ENCODE measurements around the gene SYNJ2BP. TPM values are rescaled to one million over a fixed set of nuclear protein-coding genes. Genes with fewer than 3 reads are reported as not detected.

Gene SYNJ2BP
- total and polyA plus RNA-seq, 9 of the 15 experiments (the other 6 are each of a cell fraction or from before 2014, with no cell fraction given): 1.8 to 4.6 (median 3.3) TPM

DNA sequence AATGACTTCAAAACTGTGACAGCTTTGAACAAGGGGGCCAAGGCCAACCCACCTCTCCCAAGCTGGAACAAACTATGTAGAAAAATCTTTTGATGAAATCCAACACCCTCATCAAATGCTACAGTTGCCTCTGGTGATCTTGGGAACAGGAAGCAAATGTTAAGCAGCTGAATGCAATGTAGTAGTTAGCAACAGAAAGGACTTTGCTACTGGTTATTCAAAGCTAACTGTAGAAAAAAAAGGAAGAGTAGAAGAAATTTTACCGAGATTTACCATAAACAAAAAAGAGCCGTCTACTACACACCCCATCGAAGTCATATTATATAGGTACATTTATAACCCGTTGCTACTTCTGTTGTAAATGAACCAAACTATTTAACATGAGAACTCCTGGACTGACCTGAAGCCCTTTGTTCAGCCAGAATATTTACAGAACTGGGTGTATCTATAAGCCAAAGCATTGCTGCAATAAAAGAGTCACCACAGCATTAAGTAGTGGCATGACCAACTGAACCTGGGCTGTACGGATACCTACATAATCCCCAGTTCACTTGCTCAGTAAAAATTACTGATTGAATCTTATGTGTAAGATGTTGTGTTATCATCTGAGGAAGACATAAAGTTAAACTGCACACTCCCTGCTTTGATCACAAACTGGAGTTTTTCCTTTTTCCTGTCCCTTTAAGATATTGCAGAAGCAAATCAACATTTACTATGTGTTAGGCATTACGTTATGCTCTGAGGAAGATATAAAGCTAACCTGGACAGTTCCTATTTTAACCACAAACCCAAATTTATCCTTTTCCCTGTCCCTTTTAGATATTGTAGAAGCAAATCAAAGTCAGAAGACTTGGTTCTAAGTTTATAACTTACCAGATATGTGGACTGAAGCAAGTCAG is 25.1 kb downstream of the SYNJ2BP start:
- Histone ChIP-seq H3K9me1 (ENCODE audit: control insufficient read depth, insufficient read depth, low read length) (no peaks in the 10 kb centered on the region), H3K4me3 (no peak overlapping the region), H3K9me3 (replicated peaks; ENCODE audit: control insufficient read depth, insufficient read depth, low read depth, low read length) (no peaks in the 10 kb centered on the region), H3K36me3 (ENCODE audit: control insufficient read depth, insufficient read depth, low read length) (no peaks in the 10 kb centered on the region), H3K4me2 (ENCODE audit: insufficient read depth, low read length) (no peak overlapping the region), H2AFZ (ENCODE audit: low read depth, low read length) (no peak overlapping the region), H3K27me3 (ENCODE audit: control insufficient read depth in 2 of 2, insufficient read depth in 2 of 2, low read length in 2 of 2) (no peaks in the 10 kb centered on the region), H3K9ac (ENCODE audit: insufficient read depth in 1 of 2, low read depth in 2 of 2, low read length in 2 of 2) (no peak overlapping the region), H3K27ac (ENCODE audit: extremely low read depth, low read depth, low read length) (no peak overlapping the region), H3K79me2 (ENCODE audit: control insufficient read depth, insufficient read depth, low read length) (no peaks in the 10 kb centered on the region), H3K4me1 (replicated peaks in 1 of 2; ENCODE audit: control insufficient read depth in 2 of 2, insufficient read depth in 2 of 2, low read length in 2 of 2) (no peaks in the 10 kb centered on the region), H4K20me1 (replicated peaks; ENCODE audit: control insufficient read depth, insufficient read depth, low read length) (no peaks in the 10 kb centered on the region)
- FAIRE-seq (no peak), DNase-seq (ENCODE audit: extremely low read depth in 1 of 4, low spot score in 3 of 4) (no peak), ATAC-seq (no peak)
- ChIA-PET POLR2A (no interaction called here), CTCF (ENCODE audit: low intra/inter-chr PET ratio) (no interaction called here)
- in situ Hi-C loops (cut with MboI): no loop called here
- BruUV-seq (replicated peaks): no TSS peak
- intact Hi-C loops (cut with micrococcal nuclease): no loop called here
- WGBS (ENCODE audit: insufficient coverage, low coverage, missing lambda C conversion rate): 4% methylated on average over 6 of the region's 6 CpGs
- TF ChIP-seq ZNF431 (CRISPR knock-in tag; IDR thresholded peaks at IDR 0.05) (no peak), ARID3A (IDR thresholded peaks at IDR 0.05; ENCODE audit: borderline replicate concordance, low read depth, low read length) (no peak), ZBTB11 (CRISPR knock-in tag; IDR thresholded peaks at IDR 0.05) (no peak), ZNF133 (CRISPR knock-in tag; IDR thresholded peaks at IDR 0.05) (no peak), ZNF699 (CRISPR knock-in tag; IDR thresholded peaks at IDR 0.05; ENCODE audit: insufficient replicate concordance) (no peak), PCBP1 (IDR thresholded peaks at IDR 0.05; ENCODE audit: low read depth, low read length, poor library complexity, severe bottlenecking) (no peak), STAT5A (IDR thresholded peaks at IDR 0.05; ENCODE audit: borderline replicate concordance, low read length) (no peak), ZNF444 (CRISPR knock-in tag; IDR thresholded peaks at IDR 0.05) (no peak), CBFA2T3 (IDR thresholded peaks at IDR 0.05) (no peak), POLR2AphosphoS5 (IDR thresholded peaks at IDR 0.05; ENCODE audit: control insufficient read depth, insufficient read depth, low read depth, low read length) (no peak), ZNF384 (IDR thresholded peaks at IDR 0.05; ENCODE audit: low read depth, low read length) (no peak), NCOA1 (IDR thresholded peaks at IDR 0.05; ENCODE audit: low read depth) (no peak), NFE2 (IDR thresholded peaks at IDR 0.05; ENCODE audit: low read depth) (no peak)
- TF ChIP-seq, protein P1, sequence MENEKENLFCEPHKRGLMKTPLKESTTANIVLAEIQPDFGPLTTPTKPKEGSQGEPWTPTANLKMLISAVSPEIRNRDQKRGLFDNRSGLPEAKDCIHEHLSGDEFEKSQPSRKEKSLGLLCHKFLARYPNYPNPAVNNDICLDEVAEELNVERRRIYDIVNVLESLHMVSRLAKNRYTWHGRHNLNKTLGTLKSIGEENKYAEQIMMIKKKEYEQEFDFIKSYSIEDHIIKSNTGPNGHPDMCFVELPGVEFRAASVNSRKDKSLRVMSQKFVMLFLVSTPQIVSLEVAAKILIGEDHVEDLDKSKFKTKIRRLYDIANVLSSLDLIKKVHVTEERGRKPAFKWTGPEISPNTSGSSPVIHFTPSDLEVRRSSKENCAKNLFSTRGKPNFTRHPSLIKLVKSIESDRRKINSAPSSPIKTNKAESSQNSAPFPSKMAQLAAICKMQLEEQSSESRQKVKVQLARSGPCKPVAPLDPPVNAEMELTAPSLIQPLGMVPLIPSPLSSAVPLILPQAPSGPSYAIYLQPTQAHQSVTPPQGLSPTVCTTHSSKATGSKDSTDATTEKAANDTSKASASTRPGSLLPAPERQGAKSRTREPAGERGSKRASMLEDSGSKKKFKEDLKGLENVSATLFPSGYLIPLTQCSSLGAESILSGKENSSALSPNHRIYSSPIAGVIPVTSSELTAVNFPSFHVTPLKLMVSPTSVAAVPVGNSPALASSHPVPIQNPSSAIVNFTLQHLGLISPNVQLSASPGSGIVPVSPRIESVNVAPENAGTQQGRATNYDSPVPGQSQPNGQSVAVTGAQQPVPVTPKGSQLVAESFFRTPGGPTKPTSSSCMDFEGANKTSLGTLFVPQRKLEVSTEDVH (IDR thresholded peaks at IDR 0.05; ENCODE audit: low read depth, partially characterized antibody): no peak
